Calu3 (cell line): ENCODE data around the gene CD52. TPM values are rescaled to one million over a fixed set of nuclear protein-coding genes. Genes with fewer than 3 reads are reported as not detected.

Experiments used
- Bru-seq: library from RNA; stranded (reverse); fragments of 400-500 nt; gene quantifications from one replicate; lab custom pipeline; 2021; lab: Mats Ljungman, UMichigan
- BruChase-seq, 2 experiments: library from RNA; stranded (reverse); fragments of 400-500 nt; gene quantifications; one replicate each; lab custom pipeline; 2021; lab: Mats Ljungman, UMichigan
- BruUV-seq: library from RNA; stranded (reverse); fragments of 400-500 nt; replicated peaks from 2 replicates; lab custom pipeline; 2021; lab: Mats Ljungman, UMichigan
- CTCF ChIA-PET: fragments of 300-600 bp; sonication (Branson Sonifier 250); formaldehyde crosslinking; loops from one replicate; lab custom pipeline; 2022; ENCODE audit warnings: antibody characterized with exemption; lab: Charles Lee
- DNase-seq: peaks from one replicate; pipeline ENCODE4 v3.0.0; 2022
- H3K27ac Mint-ChIP-seq: one replicate; pipeline ENCODE4 v1.8.0; 2022; ENCODE audit warnings: mixed read lengths; ENCODE audit not compliant: unreplicated experiment
- H3K27me3 Mint-ChIP-seq: one replicate; pipeline ENCODE4 v1.8.0; 2022; ENCODE audit warnings: mixed read lengths; ENCODE audit not compliant: unreplicated experiment
- H3K36me3 Mint-ChIP-seq: one replicate; pipeline ENCODE4 v1.8.0; 2022; ENCODE audit warnings: mild to moderate bottlenecking, moderate library complexity, mixed read lengths; ENCODE audit not compliant: insufficient read depth, unreplicated experiment
- H3K4me1 Mint-ChIP-seq: one replicate; pipeline ENCODE4 v1.8.0; 2022; ENCODE audit warnings: mild to moderate bottlenecking, low read depth, mixed read lengths; ENCODE audit not compliant: unreplicated experiment
- H3K4me3 Mint-ChIP-seq: one replicate; pipeline ENCODE4 v1.8.0; 2022; ENCODE audit warnings: mild to moderate bottlenecking, low read depth, moderate library complexity, mixed read lengths; ENCODE audit not compliant: unreplicated experiment
- H3K9me3 Mint-ChIP-seq: one replicate; pipeline ENCODE4 v1.8.0; 2022; ENCODE audit warnings: low read depth, mixed read lengths; ENCODE audit not compliant: unreplicated experiment
- intact Hi-C: fragments of 100-400 bp; cut with micrococcal nuclease; formaldehyde crosslinking; loops from one replicate; pipeline ENCODE4 v1.10.0; 2022; ENCODE audit not compliant: unreplicated experiment
- long read RNA-seq: library from polyadenylated mRNA; stranded (forward); transcript quantifications from one replicate; pipeline ENCODE4 v2.0.0, GENCODE V29; 2022
- total RNA-seq: library from RNA; stranded (reverse); gene quantifications from 2 replicates; pipeline ENCODE4 v1.2.3, GENCODE V29; 2022
- TF ChIP-seq, protein P1 (sequence below): fragments of 200-600 bp; IDR thresholded peaks from one replicate; pipeline ENCODE4 v1.8.0; 2022; ENCODE audit warnings: antibody characterized with exemption; ENCODE audit not compliant: unreplicated experiment

The CD52 gene
- total RNA-seq, result not detected in 2 replicates
- not detected for Bru-seq, nascent RNA
- not detected for BruChase-seq, experiment 1, labeled RNA remaining after a 6-hour chase
- not detected for BruChase-seq, experiment 2, labeled RNA remaining after a 2-hour chase
- long read RNA-seq, result 0 reads

DNA sequence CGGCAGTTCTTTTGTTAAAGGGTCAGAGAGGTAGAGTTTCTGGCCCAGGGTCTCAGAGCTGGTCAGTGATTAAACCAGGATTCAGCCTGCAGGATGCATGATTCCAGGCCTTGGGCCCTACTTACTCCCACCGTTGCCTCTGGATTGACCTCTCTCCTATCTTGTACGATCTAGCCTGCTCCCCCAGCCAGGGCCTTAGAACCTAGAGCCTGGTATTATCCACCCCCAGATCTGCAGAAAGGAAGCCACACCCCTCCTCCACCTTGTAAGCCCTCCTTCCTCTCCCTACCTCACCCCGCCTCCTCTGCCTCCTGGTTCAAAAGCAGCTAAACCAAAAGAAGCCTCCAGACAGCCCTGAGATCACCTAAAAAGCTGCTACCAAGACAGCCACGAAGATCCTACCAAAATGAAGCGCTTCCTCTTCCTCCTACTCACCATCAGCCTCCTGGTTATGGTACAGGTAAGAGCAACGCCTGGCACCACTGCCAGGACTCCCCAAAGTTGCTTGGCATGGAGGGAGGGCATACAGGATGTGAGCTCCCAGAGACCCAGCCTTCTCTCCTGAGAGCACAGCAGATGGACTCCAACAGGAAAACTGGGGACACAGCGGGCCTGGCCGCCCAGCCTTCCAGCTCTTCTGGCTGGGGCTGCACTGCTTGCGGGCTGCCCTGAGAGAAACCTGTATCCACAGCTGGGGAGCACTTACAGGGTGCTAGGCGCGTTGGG, at the start of gene CD52:
CD52 (plus strand) TSS at position 347 of the 726 bp plus-strand sequence; CDS start at position 407, 60 bp downstream.
- no TSS peak for BruUV-seq
- peaks cover 8% of the 10 kb centered on the region for H3K4me1 Mint-ChIP-seq
- TF ChIP-seq, protein P1, sequence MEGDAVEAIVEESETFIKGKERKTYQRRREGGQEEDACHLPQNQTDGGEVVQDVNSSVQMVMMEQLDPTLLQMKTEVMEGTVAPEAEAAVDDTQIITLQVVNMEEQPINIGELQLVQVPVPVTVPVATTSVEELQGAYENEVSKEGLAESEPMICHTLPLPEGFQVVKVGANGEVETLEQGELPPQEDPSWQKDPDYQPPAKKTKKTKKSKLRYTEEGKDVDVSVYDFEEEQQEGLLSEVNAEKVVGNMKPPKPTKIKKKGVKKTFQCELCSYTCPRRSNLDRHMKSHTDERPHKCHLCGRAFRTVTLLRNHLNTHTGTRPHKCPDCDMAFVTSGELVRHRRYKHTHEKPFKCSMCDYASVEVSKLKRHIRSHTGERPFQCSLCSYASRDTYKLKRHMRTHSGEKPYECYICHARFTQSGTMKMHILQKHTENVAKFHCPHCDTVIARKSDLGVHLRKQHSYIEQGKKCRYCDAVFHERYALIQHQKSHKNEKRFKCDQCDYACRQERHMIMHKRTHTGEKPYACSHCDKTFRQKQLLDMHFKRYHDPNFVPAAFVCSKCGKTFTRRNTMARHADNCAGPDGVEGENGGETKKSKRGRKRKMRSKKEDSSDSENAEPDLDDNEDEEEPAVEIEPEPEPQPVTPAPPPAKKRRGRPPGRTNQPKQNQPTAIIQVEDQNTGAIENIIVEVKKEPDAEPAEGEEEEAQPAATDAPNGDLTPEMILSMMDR, result no peak
- H3K4me3 Mint-ChIP-seq, result no peak within 1 kb of the TSS
- peaks cover 28% of the 10 kb centered on the region for H3K27me3 Mint-ChIP-seq
- H3K27ac Mint-ChIP-seq, result no peak within 1 kb of the TSS
- no peak for DNase-seq
- H3K36me3 Mint-ChIP-seq, result no peaks in the 10 kb centered on the region
- CTCF ChIA-PET, result no interaction called here
- H3K9me3 Mint-ChIP-seq, result no peaks in the 10 kb centered on the region
- intact Hi-C loops, result no loop called here

- CTCF ChIA-PET, result no interaction called here
- TF ChIP-seq, protein P1, result no peak
- intact Hi-C loops, result no loop called here
- peaks cover 2% of the 10 kb centered on the region for H3K9me3 Mint-ChIP-seq
- no peaks in the 10 kb centered on the region for H3K27me3 Mint-ChIP-seq
- peaks cover 30% of the 10 kb centered on the region for H3K36me3 Mint-ChIP-seq
- no TSS peak for BruUV-seq
- no peak overlapping the region for H3K4me3 Mint-ChIP-seq
- H3K4me1 Mint-ChIP-seq, result no peaks in the 10 kb centered on the region
- no peak overlapping the region for H3K27ac Mint-ChIP-seq
- DNase-seq, result no peak
These were observed 49.2 kb upstream of the CD52 start for GRCh38 chr1:26268290-26269197.

GRCh38 chr1:26269198-26269550, 48.6 kb upstream of the CD52 start:
- Mint-ChIP-seq H3K27ac (no peak overlapping the region), H3K27me3 (no peaks in the 10 kb centered on the region), H3K4me3 (no peak overlapping the region), H3K9me3 (peaks cover 2% of the 10 kb centered on the region), H3K36me3 (peaks cover 29% of the 10 kb centered on the region), H3K4me1 (peaks cover 2% of the 10 kb centered on the region)
- CTCF ChIA-PET, result interaction anchor here (0.7 kb wide), 1 partner anchor 145 kb away, joined by 3 read pairs; no protein-coding TSS in a partner anchor
- no TSS peak for BruUV-seq
- no peak for DNase-seq
- intact Hi-C loops, result no loop called here
- TF ChIP-seq, protein P1, result no peak

DNA sequence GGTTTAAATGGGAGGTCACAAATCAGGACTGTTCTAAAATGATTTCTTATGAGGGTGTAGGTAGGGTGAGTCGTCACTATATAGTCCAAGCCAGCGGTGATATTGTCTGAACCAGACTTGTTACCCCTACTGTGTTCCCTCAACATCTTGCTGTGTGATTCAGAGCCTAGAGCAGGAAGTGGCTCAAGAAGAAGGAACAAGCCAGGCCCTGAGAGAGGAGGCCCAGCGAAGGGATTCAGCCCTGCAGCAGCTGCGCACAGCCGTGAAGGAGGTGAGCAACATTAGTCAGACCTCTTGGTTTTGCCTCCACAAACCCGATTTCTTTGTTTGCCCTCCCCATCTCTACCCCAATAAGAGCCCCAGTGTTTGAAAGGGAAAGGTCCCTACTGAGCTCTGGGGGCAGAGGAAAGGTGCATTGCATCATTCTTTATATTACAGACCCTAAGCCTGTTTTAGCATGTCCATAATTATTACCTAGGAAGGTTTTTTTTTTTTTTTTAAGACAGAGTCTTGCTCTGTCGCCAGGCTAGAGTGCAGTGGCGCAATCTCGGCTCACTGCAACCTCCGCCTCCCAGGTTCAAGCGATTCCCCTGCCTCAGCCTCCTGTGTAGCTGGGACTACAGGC, 42.8 kb upstream of the CD52 start:
- CTCF ChIA-PET, result interaction anchor here (1.1 kb wide), 1 partner anchor 47 kb away, joined by 6 read pairs; no protein-coding TSS in a partner anchor
- intact Hi-C loops, result loop anchor here (2.0 to 10.0 kb wide), 3 partner anchors 46 to 120 kb away; no protein-coding TSS in a partner anchor
- Mint-ChIP-seq H3K27me3 (no peaks in the 10 kb centered on the region), H3K4me3 (no peak overlapping the region), H3K4me1 (peaks cover 52% of the 10 kb centered on the region), H3K36me3 (peaks cover 53% of the 10 kb centered on the region), H3K27ac (no peak overlapping the region), H3K9me3 (no peaks in the 10 kb centered on the region)
- DNase-seq, result no peak
- TF ChIP-seq, protein P1, result no peak
- BruUV-seq, result no TSS peak
